GM19099 (cell line): ENCODE measurements around the gene RYR2.

Experiments used
- POLR2A ChIP-seq: IDR thresholded peaks from 3 replicates; pipeline ENCODE4 v1.6.1; 2011; ENCODE audit warnings: low read depth; ENCODE audit not compliant: insufficient read length; ENCODE audit errors: extremely low read depth

RYR2 gene

GRCh38 chr1:237838904-237839534 is 797.0 kb downstream of the RYR2 start:
- no peak for TF ChIP-seq POLR2A

GRCh38 chr1:237841485-237841884 is 799.5 kb downstream of the RYR2 start:
- TF ChIP-seq POLR2A, result no peak

GRCh38 chr1:237851210-237851845 is 809.3 kb downstream of the RYR2 start:
- TF ChIP-seq POLR2A, result no peak

- no peak for TF ChIP-seq POLR2A
These were observed 810.4 kb downstream of the RYR2 start for GRCh38 chr1:237852342-237852741.

GRCh38 chr1:237857455-237857854 is 815.5 kb downstream of the RYR2 start:
- TF ChIP-seq POLR2A, result no peak

GRCh38 chr1:237858992-237859391 is 817.0 kb downstream of the RYR2 start:
- no peak for TF ChIP-seq POLR2A

- TF ChIP-seq POLR2A, result no peak
These were observed 820.0 kb downstream of the RYR2 start for GRCh38 chr1:237861944-237862343.

GRCh38 chr1:237863234-237863633 is 821.2 kb downstream of the RYR2 start:
- no peak for TF ChIP-seq POLR2A

- no peak for TF ChIP-seq POLR2A
These were observed 822.6 kb downstream of the RYR2 start for GRCh38 chr1:237864338-237865244.

- no peak for TF ChIP-seq POLR2A
These were observed 825.5 kb downstream of the RYR2 start for GRCh38 chr1:237867380-237867888.

- TF ChIP-seq POLR2A, result no peak
These were observed 827.0 kb downstream of the RYR2 start for GRCh38 chr1:237868817-237869600.

GRCh38 chr1:237873487-237874211 is 831.7 kb downstream of the RYR2 start:
- no peak for TF ChIP-seq POLR2A

- TF ChIP-seq POLR2A, result no peak
These were observed 833.3 kb downstream of the RYR2 start for GRCh38 chr1:237875291-237875690.

- no peak for TF ChIP-seq POLR2A
These were observed 835.6 kb downstream of the RYR2 start for GRCh38 chr1:237877631-237878030.
